MCF 10A (cell line): ENCODE measurements around the gene HIVEP2. TPM values are rescaled to one million over a fixed set of nuclear protein-coding genes. Genes with fewer than 3 reads are reported as not detected.

ENCODE experiments used
- BruUV-seq: library from RNA; stranded (reverse); fragments of 400-500 nt; replicated peaks from 2 replicates; lab custom pipeline; 2021; lab: Mats Ljungman, UMichigan
- CTCF ChIA-PET: fragments of 300-600 bp; sonication (Branson Sonifier 250); formaldehyde crosslinking; extraction: SDS; loops from one replicate; lab custom pipeline; 2021; ENCODE audit warnings: antibody characterized with exemption, inconsistent platforms; lab: Yijun Ruan, JAX
- POLR2A ChIA-PET: fragments of 300-600, 350-650 bp; sonication (Branson Sonifier 250); formaldehyde crosslinking; extraction: SDS; loops from one replicate; lab custom pipeline; 2020; ENCODE audit warnings: antibody characterized with exemption, inconsistent platforms; lab: Yijun Ruan, JAX
- DNase-seq: peaks from one replicate; pipeline ENCODE4 v3.0.0-alpha.2; 2018; ENCODE audit not compliant: unreplicated experiment
- H3K27ac Mint-ChIP-seq: one replicate; pipeline ENCODE4 v1.8.0; 2022; ENCODE audit warnings: mild to moderate bottlenecking, low read depth, mixed read lengths; ENCODE audit not compliant: unreplicated experiment
- H3K27me3 Mint-ChIP-seq: one replicate; pipeline ENCODE4 v1.8.0; 2022; ENCODE audit warnings: mixed read lengths; ENCODE audit not compliant: insufficient read depth, unreplicated experiment
- H3K36me3 Mint-ChIP-seq: one replicate; pipeline ENCODE4 v1.8.0; 2022; ENCODE audit warnings: mild to moderate bottlenecking, moderate library complexity, mixed read lengths; ENCODE audit not compliant: insufficient read depth, unreplicated experiment
- H3K4me1 Mint-ChIP-seq: one replicate; pipeline ENCODE4 v1.8.0; 2022; ENCODE audit warnings: mixed read lengths; ENCODE audit not compliant: insufficient read depth, unreplicated experiment
- H3K4me3 Mint-ChIP-seq: one replicate; pipeline ENCODE4 v1.8.0; 2022; ENCODE audit warnings: mild to moderate bottlenecking, moderate library complexity, mixed read lengths; ENCODE audit not compliant: unreplicated experiment
- H3K9me3 Mint-ChIP-seq: one replicate; pipeline ENCODE4 v1.8.0; 2022; ENCODE audit warnings: mixed read lengths; ENCODE audit not compliant: unreplicated experiment
- CTCF ChIP-seq: fragments of 200-600 bp; IDR thresholded peaks from one replicate; pipeline ENCODE4 v1.8.0; 2022; ENCODE audit warnings: antibody characterized with exemption, mild to moderate bottlenecking; ENCODE audit not compliant: unreplicated experiment
- intact Hi-C: fragments of 100-400 bp; cut with micrococcal nuclease; formaldehyde crosslinking; loops from 2 replicates; pipeline ENCODE4 v1.14.1; 2022
- total RNA-seq: library from RNA; stranded (reverse); gene quantifications from 2 replicates; pipeline ENCODE4 v1.2.3, GENCODE V29; 2022

HIVEP2 gene
- total RNA-seq, 1 experiment from 2014 or later, result 23.6 TPM

- Mint-ChIP-seq H3K36me3 (peaks cover 67% of the 10 kb centered on the region), H3K9me3 (no peaks in the 10 kb centered on the region), H3K4me1 (no peaks in the 10 kb centered on the region), H3K4me3 (no peak overlapping the region), H3K27ac (no peak overlapping the region), H3K27me3 (no peaks in the 10 kb centered on the region)
- intact Hi-C loops, result no loop called here
- POLR2A ChIA-PET, result no interaction called here
- CTCF ChIA-PET, result no interaction called here
- DNase-seq, result no peak
- no TSS peak for BruUV-seq
- no peak for TF ChIP-seq CTCF
These were observed 171.7 kb downstream of the HIVEP2 start for GRCh38 chr6:142773324-142773723.

- Mint-ChIP-seq H3K4me3 (no peak overlapping the region), H3K9me3 (no peaks in the 10 kb centered on the region), H3K27ac (no peak overlapping the region), H3K4me1 (no peaks in the 10 kb centered on the region), H3K36me3 (peaks cover 87% of the 10 kb centered on the region), H3K27me3 (no peaks in the 10 kb centered on the region)
- POLR2A ChIA-PET, result interaction anchor here (0.7 to 1.2 kb wide), 2 partner anchors 16 to 156 kb away, joined by 3 to 4 read pairs; no protein-coding TSS in a partner anchor
- intact Hi-C loops, result no loop called here
- no TSS peak for BruUV-seq
- no peak for TF ChIP-seq CTCF
- no peak for DNase-seq
- CTCF ChIA-PET, result no interaction called here
These were observed 173.8 kb downstream of the HIVEP2 start for GRCh38 chr6:142771162-142771561.

- no peaks in the 10 kb centered on the region for H3K27me3 Mint-ChIP-seq
- DNase-seq, result no peak
- no TSS peak for BruUV-seq
- no peak overlapping the region for H3K4me3 Mint-ChIP-seq
- no peaks in the 10 kb centered on the region for H3K9me3 Mint-ChIP-seq
- peaks cover 61% of the 10 kb centered on the region for H3K36me3 Mint-ChIP-seq
- CTCF ChIA-PET, result no interaction called here
- intact Hi-C loops, result no loop called here
- no peak overlapping the region for H3K27ac Mint-ChIP-seq
- H3K4me1 Mint-ChIP-seq, result peaks cover 4% of the 10 kb centered on the region
- POLR2A ChIA-PET, result interaction anchor here (0.7 to 1.5 kb wide), 2 partner anchors 15 to 129 kb away, joined by 3 read pairs; no protein-coding TSS in a partner anchor
- TF ChIP-seq CTCF, result no peak
These were observed 179.7 kb downstream of the HIVEP2 start for GRCh38 chr6:142765306-142765705.

GRCh38 chr6:142764311-142764710, 180.7 kb downstream of the HIVEP2 start:
- no peak overlapping the region for H3K4me3 Mint-ChIP-seq
- no peaks in the 10 kb centered on the region for H3K9me3 Mint-ChIP-seq
- intact Hi-C loops, result loop anchor here (5.0 kb wide), 1 partner anchor 183 kb away; the partner anchor contains the start of gene HIVEP2
- DNase-seq, result no peak
- no peak overlapping the region for H3K27ac Mint-ChIP-seq
- no peaks in the 10 kb centered on the region for H3K27me3 Mint-ChIP-seq
- ChIA-PET POLR2A (interaction anchor here (0.7 to 0.8 kb wide), 2 partner anchors 105 to 130 kb away, joined by 3 read pairs; no protein-coding TSS in a partner anchor), CTCF (no interaction called here)
- peaks cover 61% of the 10 kb centered on the region for H3K36me3 Mint-ChIP-seq
- H3K4me1 Mint-ChIP-seq, result peaks cover 9% of the 10 kb centered on the region
- no TSS peak for BruUV-seq
- no peak for TF ChIP-seq CTCF
